ENCODE data around the gene TNFSF12. TPM values are rescaled to one million over a fixed set of nuclear protein-coding genes. Genes with fewer than 3 reads are reported as not detected.

Gene TNFSF12
- total RNA-seq, 3 donors from 2014 or later = 11.6 to 69.4 (median 15.8) TPM

DNA sequence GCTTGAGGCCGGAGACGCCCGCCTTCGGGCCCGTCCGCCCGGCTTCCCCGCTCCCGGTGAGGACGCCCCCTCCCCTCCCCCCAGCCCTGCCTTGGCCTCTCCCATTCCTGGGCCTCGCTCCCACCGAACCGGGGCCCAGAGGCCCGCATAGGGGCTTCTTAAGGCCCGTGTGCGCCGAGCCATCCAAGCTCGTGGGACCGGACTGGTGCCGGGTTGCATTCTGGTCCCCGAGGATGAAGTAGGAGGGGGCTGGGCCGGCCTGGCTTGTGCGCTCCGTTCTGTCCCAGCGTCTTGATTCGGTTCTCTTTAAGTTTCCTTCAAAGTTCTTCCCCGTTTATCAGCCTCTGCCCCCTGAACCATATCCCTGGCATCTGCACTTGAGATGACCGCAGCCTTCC is 13.3 kb downstream of the TNFSF12 start:
- intact Hi-C loops (cut with DNase I, micrococcal nuclease) = loop anchor here in 1 of 2 donors (5.0 kb wide), 1 partner anchor 50 kb away; no protein-coding TSS in a partner anchor
- TF ChIP-seq CTCF (IDR thresholded peaks at IDR 0.05) = no peak
- no peak for DNase-seq
- no peaks in the 10 kb centered on the region for H3K9me3 ChIP-seq
- H3K4me1 ChIP-seq (ENCODE audit: low read depth) = peaks cover 49% of the 10 kb centered on the region
- no peak for ATAC-seq
- H3K4me3 ChIP-seq = peak overlapping the region; percentile 72
- H3K36me3 ChIP-seq (ENCODE audit: low read depth) = peaks cover 5% of the 10 kb centered on the region

- H3K4me3 ChIP-seq = no peak overlapping the region
- H3K36me3 ChIP-seq (ENCODE audit: low read depth) = peaks cover 5% of the 10 kb centered on the region
- no peaks in the 10 kb centered on the region for H3K9me3 ChIP-seq
- H3K4me1 ChIP-seq (ENCODE audit: low read depth) = peaks cover 39% of the 10 kb centered on the region
- intact Hi-C loops (cut with DNase I, micrococcal nuclease) = loop anchor here in 1 of 2 donors (5.0 kb wide), 1 partner anchor 51 kb away; no protein-coding TSS in a partner anchor
- no peak for TF ChIP-seq CTCF (IDR thresholded peaks at IDR 0.05)
- peak in 1 of 3 donors; percentile 14 for DNase-seq
- ATAC-seq = no peak
Observed at GRCh38 chr17:7563115-7563869, 14.4 kb downstream of the TNFSF12 start.

DNA sequence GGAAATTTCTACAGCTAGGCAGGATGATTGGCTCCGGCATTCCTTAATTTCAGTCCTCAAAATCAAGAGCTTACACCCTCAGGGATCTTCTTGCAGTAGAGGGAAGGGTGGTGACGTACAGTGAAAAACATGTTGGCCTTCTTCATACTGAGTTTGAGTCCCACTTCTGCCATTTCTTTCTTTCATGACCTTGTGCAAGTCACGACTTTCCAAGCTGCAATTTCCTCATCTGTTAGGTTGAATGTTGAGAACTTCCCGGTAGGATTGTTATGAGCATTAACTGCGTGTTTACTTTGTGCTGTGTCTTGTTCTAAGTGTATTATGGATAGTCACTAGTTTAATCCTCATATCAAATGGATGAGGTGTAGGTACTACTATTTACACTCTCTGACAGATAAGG is 20.7 kb downstream of the TNFSF12 start:
- no peak for TF ChIP-seq CTCF (IDR thresholded peaks at IDR 0.05)
- H3K9me3 ChIP-seq = no peaks in the 10 kb centered on the region
- DNase-seq = no peak
- H3K4me1 ChIP-seq (ENCODE audit: low read depth) = peaks cover 12% of the 10 kb centered on the region
- ATAC-seq = no peak
- intact Hi-C loops (cut with DNase I, micrococcal nuclease) = no loop called here
- H3K36me3 ChIP-seq (ENCODE audit: low read depth) = peaks cover 9% of the 10 kb centered on the region
- no peak overlapping the region for H3K4me3 ChIP-seq

DNA sequence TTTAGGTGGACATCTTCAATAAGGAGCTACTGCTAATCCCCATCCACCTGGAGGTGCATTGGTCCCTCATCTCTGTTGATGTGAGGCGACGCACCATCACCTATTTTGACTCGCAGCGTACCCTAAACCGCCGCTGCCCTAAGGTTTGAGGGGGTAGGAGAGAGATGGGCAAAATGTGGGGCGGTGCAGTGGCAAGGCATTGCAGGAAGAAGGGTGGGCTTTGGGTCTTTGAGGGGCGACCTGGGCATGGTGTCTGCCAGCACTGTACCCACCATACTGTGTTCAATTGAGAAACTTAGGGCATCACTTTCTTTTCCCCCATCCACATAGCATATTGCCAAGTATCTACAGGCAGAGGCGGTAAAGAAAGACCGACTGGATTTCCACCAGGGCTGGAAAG is 21.5 kb downstream of the TNFSF12 start:
- H3K36me3 ChIP-seq (ENCODE audit: low read depth) = peaks cover 10% of the 10 kb centered on the region
- intact Hi-C loops (cut with DNase I, micrococcal nuclease) = no loop called here
- no peak overlapping the region for H3K4me3 ChIP-seq
- H3K9me3 ChIP-seq = no peaks in the 10 kb centered on the region
- peak in 1 of 3 donors; percentile 33 for DNase-seq
- TF ChIP-seq CTCF (IDR thresholded peaks at IDR 0.05) = no peak
- peaks cover 19% of the 10 kb centered on the region for H3K4me1 ChIP-seq (ENCODE audit: low read depth)
- ATAC-seq = no peak

DNA sequence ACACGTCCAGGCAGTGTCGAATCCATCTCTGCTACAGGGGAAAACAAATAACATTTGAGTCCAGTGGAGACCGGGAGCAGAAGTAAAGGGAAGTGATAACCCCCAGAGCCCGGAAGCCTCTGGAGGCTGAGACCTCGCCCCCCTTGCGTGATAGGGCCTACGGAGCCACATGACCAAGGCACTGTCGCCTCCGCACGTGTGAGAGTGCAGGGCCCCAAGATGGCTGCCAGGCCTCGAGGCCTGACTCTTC is 23.4 kb downstream of the TNFSF12 start:
- DNase-seq (no peak), ATAC-seq (no peak)
- peaks cover 12% of the 10 kb centered on the region for H3K36me3 ChIP-seq (ENCODE audit: low read depth)
- intact Hi-C loops (cut with DNase I, micrococcal nuclease) = no loop called here
- H3K4me1 ChIP-seq (ENCODE audit: low read depth) = peaks cover 22% of the 10 kb centered on the region
- H3K9me3 ChIP-seq = no peaks in the 10 kb centered on the region
- peak overlapping the region; percentile 100 for H3K4me3 ChIP-seq
- no peak for TF ChIP-seq CTCF (IDR thresholded peaks at IDR 0.05)
